IPS-18c (cell line): ENCODE measurements around the gene ADPGK.
"Not testable (repeated sequence)": the region's sequence is repeated elsewhere in the genome, so short reads cannot be mapped to it uniquely, and the experiment has no call there.

Experiments
- H3K4me3 ChIP-seq: 2 replicates; pipeline ENCODE4 v1.7.0; 2013; ENCODE audit warnings: low read depth, mild to moderate bottlenecking, low read length, moderate library complexity; ENCODE audit not compliant: insufficient read depth
- H3K9me3 ChIP-seq: one replicate; pipeline ENCODE4 v1.6.1; 2013; ENCODE audit warnings: mild to moderate bottlenecking, low read length, moderate library complexity; ENCODE audit not compliant: control insufficient read depth, insufficient read depth

The ADPGK gene

DNA sequence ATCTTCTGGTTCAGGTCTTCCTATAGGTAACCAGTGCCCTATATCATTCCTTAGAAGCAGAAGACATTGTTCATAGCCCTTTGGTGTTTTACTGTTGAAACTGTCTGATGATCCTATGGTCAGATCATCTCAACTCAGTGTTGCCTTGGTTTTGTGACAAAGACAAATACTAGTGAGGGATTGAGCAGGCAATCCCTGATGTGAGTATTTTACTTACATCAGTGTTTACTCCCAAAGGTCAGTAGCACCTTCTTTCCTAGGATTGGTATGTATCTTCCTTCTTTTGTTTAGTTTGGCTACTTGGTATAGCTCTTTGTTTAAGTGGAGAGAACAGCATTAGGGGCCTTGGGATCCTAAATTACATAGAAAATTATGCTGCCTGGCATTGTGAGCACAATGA is 56.4 kb downstream of the ADPGK start:
- Histone ChIP-seq H3K4me3 (no peak overlapping the region), H3K9me3 (no peaks in the 10 kb centered on the region)

DNA sequence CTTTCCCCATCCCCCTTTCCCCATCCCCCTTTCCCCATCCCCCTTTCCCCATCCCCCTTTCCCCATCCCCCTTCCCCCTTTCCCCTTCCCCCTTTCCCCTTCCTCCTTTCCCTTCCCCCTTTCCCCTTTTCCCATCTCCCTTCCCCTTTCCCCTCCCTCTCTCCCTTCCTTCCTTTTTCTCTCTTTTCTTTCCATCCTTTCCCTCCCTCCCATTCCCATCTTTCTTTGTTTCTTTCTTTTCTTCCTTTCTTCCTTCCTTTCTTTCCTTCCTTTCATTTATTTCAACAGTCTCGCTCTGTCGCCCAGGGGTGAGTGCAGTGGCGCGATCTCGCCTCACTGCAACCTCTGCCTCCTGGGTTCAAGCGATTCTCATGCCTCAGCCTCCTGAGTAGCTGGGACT is 57.7 kb downstream of the ADPGK start:
- H3K4me3 ChIP-seq, result not testable (repeated sequence)

DNA sequence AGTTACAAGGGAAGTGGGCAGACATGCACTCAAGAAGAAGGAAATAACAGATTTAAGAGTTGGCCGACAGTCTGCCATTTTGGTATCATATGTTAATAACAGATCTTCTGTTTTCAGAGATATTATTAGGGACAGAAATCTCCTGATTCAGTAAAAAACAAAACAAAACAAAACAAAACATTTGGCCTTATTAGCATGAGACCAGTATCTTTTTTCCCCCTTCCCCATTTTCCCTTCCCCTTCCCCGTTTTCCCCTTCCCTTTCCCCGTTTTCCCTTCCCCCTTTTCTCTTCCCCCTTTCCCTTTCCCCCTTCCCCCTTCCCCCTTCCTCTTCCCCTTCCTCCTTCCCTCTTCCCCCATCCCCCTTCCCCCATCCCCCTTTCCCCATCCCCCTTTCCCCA is 58.1 kb downstream of the ADPGK start:
- H3K4me3 ChIP-seq, result no peak overlapping the region
- H3K9me3 ChIP-seq, result no peaks in the 10 kb centered on the region

More for the DNA sequence above, 57.7 kb downstream of the ADPGK start:
- H3K9me3 ChIP-seq, result not testable (repeated sequence)

DNA sequence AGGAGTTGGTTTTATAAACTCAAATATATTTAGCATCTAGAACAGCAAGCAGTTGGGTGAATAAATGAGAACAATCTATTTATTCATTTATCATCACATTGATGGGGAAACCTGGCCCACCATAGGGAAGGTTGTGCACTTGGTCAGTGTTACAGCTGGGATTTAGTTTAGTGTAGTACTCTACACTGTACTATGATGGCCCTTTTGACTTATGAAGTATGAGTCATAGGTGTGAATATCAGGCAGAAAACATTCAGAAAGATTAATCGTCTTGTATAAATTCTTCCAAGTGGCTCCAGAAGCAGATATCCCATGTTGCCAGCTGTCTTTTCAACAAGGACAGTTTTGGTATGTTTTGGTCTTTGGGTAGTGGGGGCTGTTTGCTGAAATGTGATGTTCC is 59.5 kb downstream of the ADPGK start:
- H3K4me3 ChIP-seq, result no peak overlapping the region
- no peaks in the 10 kb centered on the region for H3K9me3 ChIP-seq

DNA sequence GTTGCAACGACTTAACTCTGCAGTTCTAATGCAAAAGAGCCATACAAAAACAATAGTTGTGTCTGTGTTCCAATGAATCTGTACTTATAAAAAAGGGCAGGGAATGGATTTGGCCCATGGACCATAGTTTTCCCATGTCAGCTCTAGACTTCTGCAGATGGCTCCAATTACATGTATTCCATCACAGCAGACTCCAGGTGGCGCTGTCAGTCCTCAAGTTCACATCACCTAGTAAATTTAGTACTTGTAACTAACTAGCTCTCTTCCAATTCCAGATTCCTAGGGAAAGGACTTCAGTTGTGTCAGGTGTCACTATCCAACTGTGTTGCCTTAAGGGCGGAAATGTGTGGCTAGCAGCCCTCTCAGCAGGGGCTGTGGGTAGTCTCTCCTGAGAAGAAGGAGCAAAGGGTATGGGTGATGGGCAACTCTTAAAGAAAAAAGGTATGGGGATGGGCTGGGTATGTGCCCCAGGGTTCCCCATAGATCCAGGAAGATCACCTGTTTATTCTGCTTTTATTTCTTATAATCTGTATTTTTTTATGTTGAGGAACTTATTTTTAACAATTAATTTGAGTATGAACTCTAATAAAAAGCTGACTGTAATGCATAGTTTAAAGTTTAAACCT is 61.4 kb downstream of the ADPGK start:
- Histone ChIP-seq H3K4me3 (no peak overlapping the region), H3K9me3 (no peaks in the 10 kb centered on the region)

DNA sequence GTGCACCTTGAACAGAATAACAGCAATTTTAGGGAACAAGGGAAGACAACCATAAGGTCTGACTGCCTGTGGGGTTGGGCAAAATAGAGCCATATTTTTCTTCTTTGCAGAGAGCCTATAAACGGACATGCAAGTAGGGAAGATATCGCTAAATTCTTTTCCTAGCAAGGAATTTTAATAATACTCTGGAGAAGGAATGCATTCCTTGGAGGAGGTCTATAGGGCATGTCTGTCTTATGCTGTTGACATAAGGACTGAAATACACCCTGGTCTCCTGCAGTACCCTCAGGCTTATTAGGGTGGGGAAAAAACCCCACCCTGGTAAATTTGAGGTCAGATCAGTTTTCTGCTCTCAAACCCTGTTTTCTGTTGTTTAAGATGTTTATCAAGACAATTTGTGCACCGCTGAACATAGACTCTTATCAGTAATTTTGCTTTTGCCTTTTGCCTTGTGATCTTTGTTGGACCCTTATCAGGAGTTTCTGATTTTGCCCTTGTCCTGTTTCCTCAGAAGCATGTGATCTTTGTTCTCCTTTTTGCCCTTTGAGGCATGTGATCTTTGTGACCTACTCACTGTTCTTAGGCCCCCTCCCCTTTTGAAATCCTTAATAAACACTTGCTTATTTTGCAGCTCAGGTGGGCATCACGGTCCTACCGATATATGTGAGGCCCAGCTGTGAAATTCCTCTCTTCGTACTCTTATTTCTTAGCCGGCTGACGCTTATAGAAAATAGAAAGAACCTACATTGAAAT is 74.8 kb downstream of the ADPGK start:
- not testable (repeated sequence) for H3K9me3 ChIP-seq, H3K4me3 ChIP-seq

DNA sequence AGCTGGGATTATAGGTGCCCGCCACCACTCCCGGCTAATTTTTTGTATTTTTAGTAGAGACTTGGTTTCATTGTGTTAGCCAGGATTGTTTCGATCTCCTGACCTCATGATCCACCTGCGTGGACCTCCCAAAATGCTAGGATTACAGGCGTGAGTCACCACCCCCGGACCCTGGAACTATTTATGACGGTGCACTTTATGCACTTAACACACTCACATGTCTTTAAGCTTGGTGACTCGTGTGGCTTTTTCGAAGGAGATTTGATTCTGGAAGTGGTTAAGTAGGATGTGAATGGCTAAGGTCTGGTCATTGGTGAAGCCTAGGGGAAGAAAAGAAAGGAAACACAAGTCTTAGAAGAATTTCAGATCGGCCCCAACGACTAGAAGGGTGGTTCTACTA is 77.3 kb downstream of the ADPGK start:
- peaks cover 2% of the 10 kb centered on the region for H3K9me3 ChIP-seq
- H3K4me3 ChIP-seq, result no peak overlapping the region
